A673 (cell line): ENCODE results near the gene BTN2A1.

Experiments used
- EZH2 ChIP-seq: fragments of 200-600 bp; sonication (generic); IDR thresholded peaks from 2 replicates; pipeline ENCODE4 v1.6.1; 2017; ENCODE audit warnings: borderline replicate concordance, low read depth, mild to moderate bottlenecking, mixed read lengths, antibody characterized with exemption, low read length; ENCODE audit not compliant: poor library complexity, severe bottlenecking
- TF ChIP-seq, protein P1 (sequence below): fragments of 300-800, 200-600 bp; sonication (generic); conservative IDR thresholded peaks from 2 replicates; pipeline ENCODE4 v1.5.1; 2017; ENCODE audit warnings: low read depth, mild to moderate bottlenecking, antibody characterized with exemption, low read length, moderate library complexity, mixed read lengths

DNA sequence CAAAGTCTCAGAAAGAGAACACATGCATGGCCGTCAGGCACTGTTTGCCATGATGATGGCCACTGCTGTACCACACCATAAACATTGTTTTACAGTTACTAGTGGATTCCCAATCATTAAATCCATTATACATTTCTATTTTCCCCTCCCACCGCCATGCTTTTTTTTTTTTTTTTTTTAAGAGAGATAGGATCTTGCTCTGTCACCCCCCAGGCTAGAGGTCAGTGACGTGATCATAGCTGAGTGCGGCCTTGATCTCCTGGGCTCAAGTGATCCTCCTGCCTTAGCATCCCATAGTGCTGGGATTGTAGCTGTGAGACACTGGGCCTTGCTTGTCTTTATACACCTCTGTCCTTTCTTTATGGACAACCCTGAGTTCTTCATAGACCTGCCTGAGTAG lies 21.7 kb upstream of the BTN2A1 start:
- TF ChIP-seq EZH2: no peak
- TF ChIP-seq, protein P1, sequence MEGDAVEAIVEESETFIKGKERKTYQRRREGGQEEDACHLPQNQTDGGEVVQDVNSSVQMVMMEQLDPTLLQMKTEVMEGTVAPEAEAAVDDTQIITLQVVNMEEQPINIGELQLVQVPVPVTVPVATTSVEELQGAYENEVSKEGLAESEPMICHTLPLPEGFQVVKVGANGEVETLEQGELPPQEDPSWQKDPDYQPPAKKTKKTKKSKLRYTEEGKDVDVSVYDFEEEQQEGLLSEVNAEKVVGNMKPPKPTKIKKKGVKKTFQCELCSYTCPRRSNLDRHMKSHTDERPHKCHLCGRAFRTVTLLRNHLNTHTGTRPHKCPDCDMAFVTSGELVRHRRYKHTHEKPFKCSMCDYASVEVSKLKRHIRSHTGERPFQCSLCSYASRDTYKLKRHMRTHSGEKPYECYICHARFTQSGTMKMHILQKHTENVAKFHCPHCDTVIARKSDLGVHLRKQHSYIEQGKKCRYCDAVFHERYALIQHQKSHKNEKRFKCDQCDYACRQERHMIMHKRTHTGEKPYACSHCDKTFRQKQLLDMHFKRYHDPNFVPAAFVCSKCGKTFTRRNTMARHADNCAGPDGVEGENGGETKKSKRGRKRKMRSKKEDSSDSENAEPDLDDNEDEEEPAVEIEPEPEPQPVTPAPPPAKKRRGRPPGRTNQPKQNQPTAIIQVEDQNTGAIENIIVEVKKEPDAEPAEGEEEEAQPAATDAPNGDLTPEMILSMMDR: no peak
